ENCODE measurements around the gene FASN. TPM values are rescaled to one million over a fixed set of nuclear protein-coding genes. Genes with fewer than 3 reads are reported as not detected.

Gene FASN
- polyA plus RNA-seq, 1 donor: 34.7 TPM

- H3K27ac ChIP-seq (ENCODE audit: low read length): no peak overlapping the region
- no peaks in the 10 kb centered on the region for H3K27me3 ChIP-seq (ENCODE audit: control insufficient read depth, insufficient read depth, low read length)
- H3K36me3 ChIP-seq (ENCODE audit: control insufficient read depth, insufficient read depth, low read length): peaks cover 73% of the 10 kb centered on the region
- no CpG with 5 or more reads among the region's 34 CpGs for WGBS (ENCODE audit: insufficient coverage, low lambda C conversion rate)
- peaks cover 12% of the 10 kb centered on the region for H3K4me1 ChIP-seq (ENCODE audit: control insufficient read depth, insufficient read depth, low read length)
- no peaks in the 10 kb centered on the region for H3K9me3 ChIP-seq (ENCODE audit: control insufficient read depth, low read depth, low read length)
- H3K4me3 ChIP-seq (ENCODE audit: low read length): no peak overlapping the region
- no peak for DNase-seq
Observed at GRCh38 chr17:82061047-82061925, 36.8 kb downstream of the FASN start.

GRCh38 chr17:82060614-82061013, 37.4 kb downstream of the FASN start:
- no peaks in the 10 kb centered on the region for H3K9me3 ChIP-seq (ENCODE audit: control insufficient read depth, low read depth, low read length)
- peaks cover 80% of the 10 kb centered on the region for H3K36me3 ChIP-seq (ENCODE audit: control insufficient read depth, insufficient read depth, low read length)
- peaks cover 8% of the 10 kb centered on the region for H3K4me1 ChIP-seq (ENCODE audit: control insufficient read depth, insufficient read depth, low read length)
- no CpG with 5 or more reads among the region's 14 CpGs for WGBS (ENCODE audit: insufficient coverage, low lambda C conversion rate)
- no peak overlapping the region for H3K27ac ChIP-seq (ENCODE audit: low read length)
- H3K27me3 ChIP-seq (ENCODE audit: control insufficient read depth, insufficient read depth, low read length): no peaks in the 10 kb centered on the region
- no peak overlapping the region for H3K4me3 ChIP-seq (ENCODE audit: low read length)
- DNase-seq: no peak

- WGBS (ENCODE audit: insufficient coverage, low lambda C conversion rate): no CpG with 5 or more reads among the region's 16 CpGs
- no peak for DNase-seq
- Histone ChIP-seq H3K4me1 (ENCODE audit: control insufficient read depth, insufficient read depth, low read length) (peaks cover 8% of the 10 kb centered on the region), H3K27ac (ENCODE audit: low read length) (no peak overlapping the region), H3K36me3 (ENCODE audit: control insufficient read depth, insufficient read depth, low read length) (peaks cover 85% of the 10 kb centered on the region), H3K4me3 (ENCODE audit: low read length) (no peak overlapping the region), H3K9me3 (ENCODE audit: control insufficient read depth, low read depth, low read length) (no peaks in the 10 kb centered on the region), H3K27me3 (ENCODE audit: control insufficient read depth, insufficient read depth, low read length) (no peaks in the 10 kb centered on the region)
Observed at GRCh38 chr17:82060001-82060380, 38.0 kb downstream of the FASN start.

GRCh38 chr17:82059272-82060000, 38.6 kb downstream of the FASN start:
- no peak for DNase-seq
- no peaks in the 10 kb centered on the region for H3K27me3 ChIP-seq (ENCODE audit: control insufficient read depth, insufficient read depth, low read length)
- WGBS (ENCODE audit: insufficient coverage, low lambda C conversion rate): no CpG with 5 or more reads among the region's 19 CpGs

GRCh38 chr17:82058855-82059249, 39.2 kb downstream of the FASN start:
- H3K9me3 ChIP-seq (ENCODE audit: control insufficient read depth, low read depth, low read length): no peaks in the 10 kb centered on the region
- H3K4me1 ChIP-seq (ENCODE audit: control insufficient read depth, insufficient read depth, low read length): peaks cover under 1% of the 10 kb centered on the region
- no peak overlapping the region for H3K4me3 ChIP-seq (ENCODE audit: low read length)
- no peak for DNase-seq
- WGBS (ENCODE audit: insufficient coverage, low lambda C conversion rate): no CpG with 5 or more reads among the region's 10 CpGs
- H3K36me3 ChIP-seq (ENCODE audit: control insufficient read depth, insufficient read depth, low read length): peaks cover 95% of the 10 kb centered on the region
- no peaks in the 10 kb centered on the region for H3K27me3 ChIP-seq (ENCODE audit: control insufficient read depth, insufficient read depth, low read length)
- H3K27ac ChIP-seq (ENCODE audit: low read length): no peak overlapping the region

More at GRCh38 chr17:82059272-82060000, 38.6 kb downstream of the FASN start:
- Histone ChIP-seq H3K4me1 (ENCODE audit: control insufficient read depth, insufficient read depth, low read length) (peaks cover 6% of the 10 kb centered on the region), H3K27ac (ENCODE audit: low read length) (no peak overlapping the region), H3K36me3 (ENCODE audit: control insufficient read depth, insufficient read depth, low read length) (peaks cover 90% of the 10 kb centered on the region), H3K9me3 (ENCODE audit: control insufficient read depth, low read depth, low read length) (no peaks in the 10 kb centered on the region), H3K4me3 (ENCODE audit: low read length) (no peak overlapping the region)

GRCh38 chr17:82058230-82058854, 39.7 kb downstream of the FASN start:
- peaks cover under 1% of the 10 kb centered on the region for H3K4me1 ChIP-seq (ENCODE audit: control insufficient read depth, insufficient read depth, low read length)
- no CpG with 5 or more reads among the region's 17 CpGs for WGBS (ENCODE audit: insufficient coverage, low lambda C conversion rate)
- no peaks in the 10 kb centered on the region for H3K27me3 ChIP-seq (ENCODE audit: control insufficient read depth, insufficient read depth, low read length)
- peaks cover 95% of the 10 kb centered on the region for H3K36me3 ChIP-seq (ENCODE audit: control insufficient read depth, insufficient read depth, low read length)
- H3K9me3 ChIP-seq (ENCODE audit: control insufficient read depth, low read depth, low read length): no peaks in the 10 kb centered on the region
- no peak overlapping the region for H3K27ac ChIP-seq (ENCODE audit: low read length)
- H3K4me3 ChIP-seq (ENCODE audit: low read length): no peak overlapping the region
- no peak for DNase-seq

GRCh38 chr17:82056729-82057621, 41.1 kb downstream of the FASN start:
- H3K27ac ChIP-seq (ENCODE audit: low read length): no peak overlapping the region
- no peak for DNase-seq
- H3K4me3 ChIP-seq (ENCODE audit: low read length): no peak overlapping the region
- no CpG with 5 or more reads among the region's 29 CpGs for WGBS (ENCODE audit: insufficient coverage, low lambda C conversion rate)
- H3K4me1 ChIP-seq (ENCODE audit: control insufficient read depth, insufficient read depth, low read length): peaks cover 11% of the 10 kb centered on the region
- no peaks in the 10 kb centered on the region for H3K27me3 ChIP-seq (ENCODE audit: control insufficient read depth, insufficient read depth, low read length)
- no peaks in the 10 kb centered on the region for H3K9me3 ChIP-seq (ENCODE audit: control insufficient read depth, low read depth, low read length)
- H3K36me3 ChIP-seq (ENCODE audit: control insufficient read depth, insufficient read depth, low read length): peaks cover 86% of the 10 kb centered on the region

GRCh38 chr17:82055965-82056728, 41.9 kb downstream of the FASN start:
- Histone ChIP-seq H3K9me3 (ENCODE audit: control insufficient read depth, low read depth, low read length) (no peaks in the 10 kb centered on the region), H3K36me3 (ENCODE audit: control insufficient read depth, insufficient read depth, low read length) (peaks cover 79% of the 10 kb centered on the region), H3K4me3 (ENCODE audit: low read length) (no peak overlapping the region), H3K27me3 (ENCODE audit: control insufficient read depth, insufficient read depth, low read length) (no peaks in the 10 kb centered on the region), H3K4me1 (ENCODE audit: control insufficient read depth, insufficient read depth, low read length) (peaks cover 11% of the 10 kb centered on the region), H3K27ac (ENCODE audit: low read length) (no peak overlapping the region)
- no peak for DNase-seq
- no CpG with 5 or more reads among the region's 28 CpGs for WGBS (ENCODE audit: insufficient coverage, low lambda C conversion rate)

Measured in large intestine (tissue), 3 donors.